A673 (cell line): Measurements from ENCODE around the gene CDK8. TPM values are rescaled to one million over a fixed set of nuclear protein-coding genes. Genes with fewer than 3 reads are reported as not detected.

Source experiments
- BruUV-seq: library from RNA; stranded (reverse); fragments of 400-500 nt; replicated peaks from 2 replicates; lab custom pipeline; 2021; lab: Mats Ljungman, UMichigan
- CTCF ChIA-PET: fragments of 300-600 bp; sonication (Branson Sonifier 250); formaldehyde crosslinking; loops from one replicate; lab custom pipeline; 2022; ENCODE audit warnings: antibody characterized with exemption; lab: Charles Lee
- POLR2A ChIA-PET: fragments of 300-600 bp; sonication (Branson Sonifier 250); formaldehyde crosslinking; loops from one replicate; lab custom pipeline; 2022; ENCODE audit warnings: antibody characterized with exemption; ENCODE audit not compliant: low non-redundant PET; lab: Charles Lee
- DNase-seq: peaks from one replicate; pipeline ENCODE4 v3.0.0-alpha.2; 2015; ENCODE audit warnings: low spot score
- H3K27ac ChIP-seq: fragments of 200-600 bp; sonication (generic); 2 replicates; pipeline ENCODE4 v1.5.1; 2016; ENCODE audit warnings: mixed run types, low read depth, mild to moderate bottlenecking, mixed read lengths, antibody characterized with exemption, low read length; ENCODE audit not compliant: poor library complexity, severe bottlenecking
- H3K27me3 ChIP-seq: fragments of 200-600 bp; sonication (generic); replicated peaks from 2 replicates; pipeline ENCODE4 v1.6.1; 2017; ENCODE audit warnings: mixed run types, low read depth, mild to moderate bottlenecking, mixed read lengths, antibody characterized with exemption, low read length; ENCODE audit not compliant: insufficient read depth, poor library complexity
- H3K36me3 ChIP-seq: fragments of 200-600 bp; sonication (generic); 2 replicates; pipeline ENCODE4 v1.6.1; 2016; ENCODE audit warnings: mixed run types, mild to moderate bottlenecking, mixed read lengths, antibody characterized with exemption, low read length; ENCODE audit not compliant: insufficient read depth, poor library complexity, severe bottlenecking
- H3K4me1 ChIP-seq: fragments of 200-600 bp; sonication (generic); 2 replicates; pipeline ENCODE4 v1.6.1; 2017; ENCODE audit warnings: mixed run types, mild to moderate bottlenecking, mixed read lengths, antibody characterized with exemption, low read length; ENCODE audit not compliant: insufficient read depth, poor library complexity, severe bottlenecking
- H3K4me3 ChIP-seq: fragments of 200-600 bp; sonication (generic); 2 replicates; pipeline ENCODE4 v1.5.1; 2016; ENCODE audit warnings: low read depth, mixed run types, mild to moderate bottlenecking, mixed read lengths, low read length; ENCODE audit not compliant: poor library complexity, severe bottlenecking
- H3K9me3 ChIP-seq: fragments of 200-600 bp; sonication (generic); 2 replicates; pipeline ENCODE4 v1.6.1; 2016; ENCODE audit warnings: mixed run types, low read depth, mild to moderate bottlenecking, mixed read lengths, antibody characterized with exemption, low read length; ENCODE audit not compliant: poor library complexity, severe bottlenecking
- CTCF ChIP-seq: fragments of 300-800, 200-600 bp; sonication (generic); conservative IDR thresholded peaks from 2 replicates; pipeline ENCODE4 v1.5.1; 2017; ENCODE audit warnings: low read depth, mild to moderate bottlenecking, antibody characterized with exemption, low read length, moderate library complexity, mixed read lengths
- EZH2 ChIP-seq: fragments of 200-600 bp; sonication (generic); IDR thresholded peaks from 2 replicates; pipeline ENCODE4 v1.6.1; 2017; ENCODE audit warnings: borderline replicate concordance, low read depth, mild to moderate bottlenecking, mixed read lengths, antibody characterized with exemption, low read length; ENCODE audit not compliant: poor library complexity, severe bottlenecking
- intact Hi-C: fragments of 100-400 bp; cut with micrococcal nuclease; formaldehyde crosslinking; loops from one replicate; pipeline ENCODE4 v1.10.0; 2022; ENCODE audit not compliant: unreplicated experiment
- total RNA-seq: library from RNA; stranded (reverse); gene quantifications from 2 replicates; pipeline ENCODE4 v1.2.3, GENCODE V29; 2021

CDK8 gene
- total RNA-seq, 1 experiment from 2014 or later: 23.1 TPM

- TF ChIP-seq EZH2 (no peak), CTCF (no peak)
- BruUV-seq: no TSS peak
- intact Hi-C loops: no loop called here
- no peak for DNase-seq
- Histone ChIP-seq H3K27me3 (no peaks in the 10 kb centered on the region), H3K4me3 (no peak overlapping the region), H3K4me1 (no peaks in the 10 kb centered on the region), H3K9me3 (no peaks in the 10 kb centered on the region), H3K36me3 (no peaks in the 10 kb centered on the region), H3K27ac (no peak overlapping the region)
- POLR2A ChIA-PET: no interaction called here
- CTCF ChIA-PET: no interaction called here
Measured at GRCh38 chr13:26266311-26266710, 12.4 kb downstream of the CDK8 start.

- ChIA-PET POLR2A (no interaction called here), CTCF (no interaction called here)
- H3K4me3 ChIP-seq: no peak overlapping the region
- DNase-seq: no peak
- H3K36me3 ChIP-seq: no peaks in the 10 kb centered on the region
- H3K27me3 ChIP-seq: no peaks in the 10 kb centered on the region
- no peaks in the 10 kb centered on the region for H3K4me1 ChIP-seq
- H3K9me3 ChIP-seq: no peaks in the 10 kb centered on the region
- no peak overlapping the region for H3K27ac ChIP-seq
- TF ChIP-seq CTCF (no peak), EZH2 (no peak)
- intact Hi-C loops: no loop called here
- no TSS peak for BruUV-seq
Measured at GRCh38 chr13:26270707-26271106, 16.8 kb downstream of the CDK8 start.

- intact Hi-C loops: no loop called here
- BruUV-seq: no TSS peak
Measured at GRCh38 chr13:26272621-26273020, 18.7 kb downstream of the CDK8 start.

More at GRCh38 chr13:26272621-26273020, 18.7 kb downstream of the CDK8 start:
- Histone ChIP-seq H3K27ac (no peak overlapping the region), H3K9me3 (no peaks in the 10 kb centered on the region), H3K4me1 (no peaks in the 10 kb centered on the region), H3K27me3 (no peaks in the 10 kb centered on the region), H3K4me3 (no peak overlapping the region), H3K36me3 (no peaks in the 10 kb centered on the region)
- no peak for DNase-seq
- ChIA-PET POLR2A (no interaction called here), CTCF (no interaction called here)
- TF ChIP-seq CTCF (no peak), EZH2 (no peak)
